CD4-positive, alpha-beta T cell treated with Interleukin-15 for 1 hour (primary cell): Measurements from ENCODE around the gene HBZ.
"Not testable (repeated sequence)": the region's sequence is repeated elsewhere in the genome, so short reads cannot be mapped to it uniquely, and the experiment has no call there.

Experiments used
- DNase-seq: peaks from one replicate; pipeline ENCODE4 v3.0.0-alpha.2; 2020

Gene HBZ

DNA sequence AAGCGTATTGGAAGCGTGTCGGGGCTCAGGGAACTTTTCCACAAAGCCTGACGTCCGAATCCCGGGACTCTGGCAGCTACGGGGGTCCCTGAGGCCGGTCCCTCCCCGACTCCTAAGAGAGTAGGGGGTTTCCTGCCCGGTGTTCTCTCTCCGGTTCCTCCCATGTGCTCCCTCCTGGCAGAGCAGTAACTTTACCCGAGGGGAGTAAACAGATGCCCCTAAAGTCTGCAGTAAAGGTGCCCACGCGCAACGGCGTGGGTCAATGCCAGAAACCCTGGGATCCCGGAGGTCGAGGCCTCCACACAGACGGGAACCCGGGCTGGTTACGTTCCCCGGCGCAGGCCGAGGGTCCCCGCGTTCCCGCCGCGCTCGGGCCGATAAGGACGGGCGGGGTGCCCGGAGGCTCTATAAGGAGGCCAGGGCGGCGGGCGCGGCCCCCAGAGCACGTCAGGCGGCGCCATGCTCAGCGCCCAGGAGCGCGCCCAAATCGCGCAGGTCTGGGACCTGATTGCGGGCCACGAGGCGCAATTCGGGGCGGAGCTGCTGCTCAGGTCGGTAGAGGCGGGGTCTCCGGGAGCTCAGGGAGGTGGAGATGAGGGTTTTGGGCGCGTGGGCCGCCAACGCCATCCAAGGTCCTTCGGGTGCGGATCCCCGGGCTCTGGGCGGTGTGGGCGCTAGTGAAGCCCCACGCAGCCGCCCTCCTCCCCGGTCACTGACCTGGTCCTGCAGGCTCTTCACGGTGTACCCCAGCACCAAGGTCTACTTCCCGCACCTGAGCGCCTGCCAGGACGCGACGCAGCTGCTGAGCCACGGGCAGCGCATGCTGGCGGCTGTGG, 13.3 kb downstream of the HBZ start, which contains the start of gene HBM:
HBM (plus strand) TSS at position 440 of the 836 bp plus-strand sequence; CDS start at position 460, 20 bp downstream.
- DNase-seq, result no peak

DNA sequence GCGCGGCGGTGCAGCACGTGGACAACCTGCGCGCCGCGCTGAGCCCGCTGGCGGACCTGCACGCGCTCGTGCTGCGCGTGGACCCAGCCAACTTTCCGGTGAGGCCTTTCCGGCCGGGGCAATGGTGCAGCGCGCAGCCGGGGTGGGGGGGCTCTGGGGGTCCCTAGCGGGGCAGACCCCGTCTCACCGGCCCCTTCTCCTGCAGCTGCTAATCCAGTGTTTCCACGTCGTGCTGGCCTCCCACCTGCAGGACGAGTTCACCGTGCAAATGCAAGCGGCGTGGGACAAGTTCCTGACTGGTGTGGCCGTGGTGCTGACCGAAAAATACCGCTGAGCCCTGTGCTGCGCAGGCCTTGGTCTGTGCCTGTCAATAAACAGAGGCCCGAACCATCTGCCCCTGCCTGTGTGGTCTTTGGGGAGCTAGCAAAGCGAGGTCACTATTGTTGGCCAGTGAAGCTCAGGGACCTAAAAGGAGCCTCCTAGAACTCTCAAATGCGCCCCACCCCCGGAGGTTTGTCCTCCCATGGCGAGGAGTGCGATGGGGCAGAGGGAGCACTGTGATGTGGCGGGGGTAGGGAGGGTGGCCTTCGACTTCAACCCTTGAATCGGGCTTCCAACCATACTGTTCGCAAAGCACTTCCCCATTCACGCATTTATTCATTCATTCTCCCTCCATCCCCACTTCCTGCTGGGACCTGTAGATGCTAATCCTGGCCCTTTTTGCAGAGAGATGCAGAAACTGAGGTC, 14.1 kb downstream of the HBZ start:
- DNase-seq, result no peak

DNA sequence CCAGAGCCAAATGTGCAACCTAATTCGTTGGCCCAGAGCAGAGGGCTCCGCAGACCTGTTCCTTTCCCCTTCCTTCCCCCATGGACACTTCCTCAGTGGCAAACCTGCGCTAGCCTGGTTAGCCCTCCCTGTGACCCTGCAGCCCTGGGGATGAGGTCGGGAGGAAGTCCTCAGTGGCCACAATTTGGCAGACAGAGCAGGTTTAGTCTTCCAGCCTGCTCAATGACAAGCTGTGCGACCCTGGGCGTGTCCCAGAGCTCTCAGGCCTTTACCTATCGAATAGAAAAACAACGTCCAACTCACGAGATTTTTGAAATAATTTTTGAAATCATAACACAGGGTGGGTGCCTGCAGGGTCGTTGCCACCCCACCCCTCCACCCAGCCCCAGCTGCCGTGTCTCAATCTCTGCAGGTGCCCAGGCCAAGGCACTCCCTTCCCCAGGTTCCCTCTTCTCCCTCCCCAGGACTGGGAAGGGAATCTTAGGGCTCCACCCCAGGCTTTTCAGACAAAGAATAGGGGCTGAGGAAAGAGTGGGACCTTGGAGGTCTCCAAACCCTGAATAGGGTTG, 14.8 kb downstream of the HBZ start:
- DNase-seq, result no peak

DNA sequence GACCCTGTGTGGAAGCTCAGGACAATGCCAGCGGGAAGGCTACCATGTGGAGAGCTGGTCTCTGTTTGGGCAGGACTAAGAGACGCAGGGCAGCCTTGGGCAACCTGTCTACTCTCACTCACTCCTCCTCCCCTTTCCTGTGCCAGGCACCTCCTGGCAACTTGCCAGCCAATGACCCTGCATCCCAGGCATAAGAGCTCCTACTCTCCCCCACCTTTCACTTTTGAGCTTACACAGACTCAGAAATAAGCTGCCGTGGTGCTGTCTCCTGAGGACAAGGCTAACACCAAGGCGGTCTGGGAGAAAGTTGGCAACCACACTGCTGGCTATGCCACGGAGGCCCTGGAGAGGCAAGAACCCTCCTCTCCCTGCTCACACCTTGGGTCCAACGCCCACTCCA, 16.0 kb downstream of the HBZ start:
- DNase-seq, result no peak

DNA sequence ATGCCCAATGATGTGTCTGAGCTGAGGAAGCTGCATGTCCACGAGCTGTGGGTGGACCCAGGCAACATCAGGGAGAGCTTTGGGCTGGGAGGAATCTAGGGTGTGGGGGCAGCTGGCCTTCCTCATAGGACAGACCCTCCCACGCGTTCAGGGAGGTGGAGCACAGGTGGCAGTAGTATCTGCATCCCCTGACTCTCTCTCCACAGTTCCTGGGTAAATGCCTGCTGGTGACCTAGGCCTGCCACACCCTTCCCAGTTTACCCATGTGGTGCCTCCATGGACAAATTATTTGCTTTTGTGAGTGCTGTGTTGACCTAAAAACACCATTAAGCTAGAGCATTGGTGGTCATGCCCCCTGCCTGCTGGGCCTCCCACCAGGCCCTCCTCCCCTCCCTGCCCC, 16.6 kb downstream of the HBZ start:
- no peak for DNase-seq

DNA sequence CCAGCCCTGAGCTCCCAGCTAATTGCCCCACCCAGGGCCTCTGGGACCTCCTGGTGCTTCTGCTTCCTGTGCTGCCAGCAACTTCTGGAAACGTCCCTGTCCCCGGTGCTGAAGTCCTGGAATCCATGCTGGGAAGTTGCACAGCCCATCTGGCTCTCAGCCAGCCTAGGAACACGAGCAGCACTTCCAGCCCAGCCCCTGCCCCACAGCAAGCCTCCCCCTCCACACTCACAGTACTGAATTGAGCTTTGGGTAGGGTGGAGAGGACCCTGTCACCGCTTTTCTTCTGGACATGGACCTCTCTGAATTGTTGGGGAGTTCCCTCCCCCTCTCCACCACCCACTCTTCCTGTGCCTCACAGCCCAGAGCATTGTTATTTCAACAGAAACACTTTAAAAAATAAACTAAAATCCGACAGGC, 17.7 kb downstream of the HBZ start:
- not testable (repeated sequence) for DNase-seq

DNA sequence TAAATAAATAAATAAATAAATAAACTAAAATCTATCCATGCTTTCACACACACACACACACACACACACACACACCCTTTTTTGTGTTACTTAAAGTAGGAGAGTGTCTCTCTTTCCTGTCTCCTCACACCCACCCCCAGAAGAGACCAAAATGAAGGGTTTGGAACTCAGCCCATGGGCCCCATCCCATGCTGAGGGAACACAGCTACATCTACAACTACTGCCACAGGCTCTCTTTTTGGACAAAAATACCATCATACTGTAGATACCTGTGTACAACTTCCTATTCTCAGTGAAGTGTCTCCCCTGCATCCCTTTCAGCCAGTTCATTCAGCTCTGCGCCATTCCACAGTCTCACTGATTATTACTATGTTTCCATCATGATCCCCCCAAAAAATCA, 18.3 kb downstream of the HBZ start:
- DNase-seq, result no peak

DNA sequence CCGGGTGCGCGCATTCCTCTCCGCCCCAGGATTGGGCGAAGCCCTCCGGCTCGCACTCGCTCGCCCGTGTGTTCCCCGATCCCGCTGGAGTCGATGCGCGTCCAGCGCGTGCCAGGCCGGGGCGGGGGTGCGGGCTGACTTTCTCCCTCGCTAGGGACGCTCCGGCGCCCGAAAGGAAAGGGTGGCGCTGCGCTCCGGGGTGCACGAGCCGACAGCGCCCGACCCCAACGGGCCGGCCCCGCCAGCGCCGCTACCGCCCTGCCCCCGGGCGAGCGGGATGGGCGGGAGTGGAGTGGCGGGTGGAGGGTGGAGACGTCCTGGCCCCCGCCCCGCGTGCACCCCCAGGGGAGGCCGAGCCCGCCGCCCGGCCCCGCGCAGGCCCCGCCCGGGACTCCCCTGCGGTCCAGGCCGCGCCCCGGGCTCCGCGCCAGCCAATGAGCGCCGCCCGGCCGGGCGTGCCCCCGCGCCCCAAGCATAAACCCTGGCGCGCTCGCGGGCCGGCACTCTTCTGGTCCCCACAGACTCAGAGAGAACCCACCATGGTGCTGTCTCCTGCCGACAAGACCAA, 20.0 kb downstream of the HBZ start, which contains the start of gene HBA2:
HBA2 (plus strand) TSS at position 503 of the 568 bp plus-strand sequence; CDS start at position 540, 37 bp downstream.
- DNase-seq, result not testable (repeated sequence)

DNA sequence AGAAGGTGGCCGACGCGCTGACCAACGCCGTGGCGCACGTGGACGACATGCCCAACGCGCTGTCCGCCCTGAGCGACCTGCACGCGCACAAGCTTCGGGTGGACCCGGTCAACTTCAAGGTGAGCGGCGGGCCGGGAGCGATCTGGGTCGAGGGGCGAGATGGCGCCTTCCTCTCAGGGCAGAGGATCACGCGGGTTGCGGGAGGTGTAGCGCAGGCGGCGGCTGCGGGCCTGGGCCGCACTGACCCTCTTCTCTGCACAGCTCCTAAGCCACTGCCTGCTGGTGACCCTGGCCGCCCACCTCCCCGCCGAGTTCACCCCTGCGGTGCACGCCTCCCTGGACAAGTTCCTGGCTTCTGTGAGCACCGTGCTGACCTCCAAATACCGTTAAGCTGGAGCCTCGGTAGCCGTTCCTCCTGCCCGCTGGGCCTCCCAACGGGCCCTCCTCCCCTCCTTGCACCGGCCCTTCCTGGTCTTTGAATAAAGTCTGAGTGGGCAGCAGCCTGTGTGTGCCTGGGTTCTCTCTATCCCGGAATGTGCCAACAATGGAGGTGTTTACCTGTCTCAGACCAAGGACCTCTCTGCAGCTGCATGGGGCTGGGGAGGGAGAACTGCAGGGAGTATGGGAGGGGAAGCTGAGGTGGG, 20.9 kb downstream of the HBZ start:
- DNase-seq, result not testable (repeated sequence)

DNA sequence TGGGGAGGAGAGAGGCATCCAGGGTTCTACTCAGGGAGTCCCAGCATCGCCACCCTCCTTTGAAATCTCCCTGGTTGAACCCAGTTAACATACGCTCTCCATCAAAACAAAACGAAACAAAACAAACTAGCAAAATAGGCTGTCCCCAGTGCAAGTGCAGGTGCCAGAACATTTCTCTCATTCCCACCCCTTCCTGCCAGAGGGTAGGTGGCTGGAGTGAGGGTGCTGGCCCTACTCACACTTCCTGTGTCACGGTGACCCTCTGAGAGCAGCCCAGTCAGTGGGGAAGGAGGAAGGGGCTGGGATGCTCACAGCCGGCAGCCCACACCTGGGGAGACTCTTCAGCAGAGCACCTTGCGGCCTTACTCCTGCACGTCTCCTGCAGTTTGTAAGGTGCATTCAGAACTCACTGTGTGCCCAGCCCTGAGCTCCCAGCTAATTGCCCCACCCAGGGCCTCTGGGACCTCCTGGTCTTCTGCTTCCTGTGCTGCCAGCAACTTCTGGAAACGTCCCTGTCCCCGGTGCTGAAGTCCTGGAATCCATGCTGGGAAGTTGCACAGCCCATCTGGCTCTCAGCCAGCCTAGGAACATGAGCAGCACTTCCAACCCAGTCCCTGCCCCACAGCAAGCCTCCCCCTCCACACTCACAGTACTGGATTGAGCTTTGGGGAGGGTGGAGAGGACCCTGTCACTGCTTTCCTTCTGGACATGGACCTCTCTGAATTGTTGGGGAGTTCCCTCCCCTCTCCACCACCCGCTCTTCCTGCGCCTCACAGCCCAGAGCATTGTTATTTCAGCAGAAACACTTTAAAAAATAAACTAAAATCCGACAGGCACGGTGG, 21.7 kb downstream of the HBZ start:
- DNase-seq, result not testable (repeated sequence)

DNA sequence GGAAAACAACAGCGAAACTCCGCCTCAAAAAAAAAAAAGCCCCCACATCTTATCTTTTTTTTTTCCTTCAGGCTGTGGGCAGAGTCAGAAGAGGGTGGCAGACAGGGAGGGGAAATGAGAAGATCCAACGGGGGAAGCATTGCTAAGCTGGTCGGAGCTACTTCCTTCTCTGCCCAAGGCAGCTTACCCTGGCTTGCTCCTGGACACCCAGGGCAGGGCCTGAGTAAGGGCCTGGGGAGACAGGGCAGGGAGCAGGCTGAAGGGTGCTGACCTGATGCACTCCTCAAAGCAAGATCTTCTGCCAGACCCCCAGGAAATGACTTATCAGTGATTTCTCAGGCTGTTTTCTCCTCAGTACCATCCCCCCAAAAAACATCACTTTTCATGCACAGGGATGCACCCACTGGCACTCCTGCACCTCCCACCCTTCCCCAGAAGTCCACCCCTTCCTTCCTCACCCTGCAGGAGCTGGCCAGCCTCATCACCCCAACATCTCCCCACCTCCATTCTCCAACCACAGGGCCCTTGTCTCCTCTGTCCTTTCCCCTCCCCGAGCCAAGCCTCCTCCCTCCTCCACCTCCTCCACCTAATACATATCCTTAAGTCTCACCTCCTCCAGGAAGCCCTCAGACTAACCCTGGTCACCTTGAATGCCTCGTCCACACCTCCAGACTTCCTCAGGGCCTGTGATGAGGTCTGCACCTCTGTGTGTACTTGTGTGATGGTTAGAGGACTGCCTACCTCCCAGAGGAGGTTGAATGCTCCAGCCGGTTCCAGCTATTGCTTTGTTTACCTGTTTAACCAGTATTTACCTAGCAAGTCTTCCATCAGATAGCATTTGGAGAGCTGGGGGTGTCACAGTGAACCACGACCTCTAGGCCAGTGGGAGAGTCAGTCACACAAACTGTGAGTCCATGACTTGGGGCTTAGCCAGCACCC, 22.8 kb downstream of the HBZ start:
- no peak for DNase-seq

DNA sequence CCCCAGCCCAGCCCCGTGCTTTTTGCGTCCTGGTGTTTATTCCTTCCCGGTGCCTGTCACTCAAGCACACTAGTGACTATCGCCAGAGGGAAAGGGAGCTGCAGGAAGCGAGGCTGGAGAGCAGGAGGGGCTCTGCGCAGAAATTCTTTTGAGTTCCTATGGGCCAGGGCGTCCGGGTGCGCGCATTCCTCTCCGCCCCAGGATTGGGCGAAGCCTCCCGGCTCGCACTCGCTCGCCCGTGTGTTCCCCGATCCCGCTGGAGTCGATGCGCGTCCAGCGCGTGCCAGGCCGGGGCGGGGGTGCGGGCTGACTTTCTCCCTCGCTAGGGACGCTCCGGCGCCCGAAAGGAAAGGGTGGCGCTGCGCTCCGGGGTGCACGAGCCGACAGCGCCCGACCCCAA, 23.6 kb downstream of the HBZ start:
- not testable (repeated sequence) for DNase-seq

DNA sequence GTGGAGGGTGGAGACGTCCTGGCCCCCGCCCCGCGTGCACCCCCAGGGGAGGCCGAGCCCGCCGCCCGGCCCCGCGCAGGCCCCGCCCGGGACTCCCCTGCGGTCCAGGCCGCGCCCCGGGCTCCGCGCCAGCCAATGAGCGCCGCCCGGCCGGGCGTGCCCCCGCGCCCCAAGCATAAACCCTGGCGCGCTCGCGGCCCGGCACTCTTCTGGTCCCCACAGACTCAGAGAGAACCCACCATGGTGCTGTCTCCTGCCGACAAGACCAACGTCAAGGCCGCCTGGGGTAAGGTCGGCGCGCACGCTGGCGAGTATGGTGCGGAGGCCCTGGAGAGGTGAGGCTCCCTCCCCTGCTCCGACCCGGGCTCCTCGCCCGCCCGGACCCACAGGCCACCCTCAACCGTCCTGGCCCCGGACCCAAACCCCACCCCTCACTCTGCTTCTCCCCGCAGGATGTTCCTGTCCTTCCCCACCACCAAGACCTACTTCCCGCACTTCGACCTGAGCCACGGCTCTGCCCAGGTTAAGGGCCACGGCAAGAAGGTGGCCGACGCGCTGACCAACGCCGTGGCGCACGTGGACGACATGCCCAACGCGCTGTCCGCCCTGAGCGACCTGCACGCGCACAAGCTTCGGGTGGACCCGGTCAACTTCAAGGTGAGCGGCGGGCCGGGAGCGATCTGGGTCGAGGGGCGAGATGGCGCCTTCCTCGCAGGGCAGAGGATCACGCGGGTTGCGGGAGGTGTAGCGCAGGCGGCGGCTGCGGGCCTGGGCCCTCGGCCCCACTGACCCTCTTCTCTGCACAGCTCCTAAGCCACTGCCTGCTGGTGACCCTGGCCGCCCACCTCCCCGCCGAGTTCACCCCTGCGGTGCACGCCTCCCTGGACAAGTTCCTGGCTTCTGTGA, 24.3 kb downstream of the HBZ start, which contains the start of gene HBA1:
HBA1 (plus strand) TSS at position 204 of the 906 bp plus-strand sequence; CDS start at position 241, 37 bp downstream.
- not testable (repeated sequence) for DNase-seq

DNA sequence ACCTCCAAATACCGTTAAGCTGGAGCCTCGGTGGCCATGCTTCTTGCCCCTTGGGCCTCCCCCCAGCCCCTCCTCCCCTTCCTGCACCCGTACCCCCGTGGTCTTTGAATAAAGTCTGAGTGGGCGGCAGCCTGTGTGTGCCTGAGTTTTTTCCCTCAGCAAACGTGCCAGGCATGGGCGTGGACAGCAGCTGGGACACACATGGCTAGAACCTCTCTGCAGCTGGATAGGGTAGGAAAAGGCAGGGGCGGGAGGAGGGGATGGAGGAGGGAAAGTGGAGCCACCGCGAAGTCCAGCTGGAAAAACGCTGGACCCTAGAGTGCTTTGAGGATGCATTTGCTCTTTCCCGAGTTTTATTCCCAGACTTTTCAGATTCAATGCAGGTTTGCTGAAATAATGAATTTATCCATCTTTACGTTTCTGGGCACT, 25.0 kb downstream of the HBZ start:
- no peak for DNase-seq

DNA sequence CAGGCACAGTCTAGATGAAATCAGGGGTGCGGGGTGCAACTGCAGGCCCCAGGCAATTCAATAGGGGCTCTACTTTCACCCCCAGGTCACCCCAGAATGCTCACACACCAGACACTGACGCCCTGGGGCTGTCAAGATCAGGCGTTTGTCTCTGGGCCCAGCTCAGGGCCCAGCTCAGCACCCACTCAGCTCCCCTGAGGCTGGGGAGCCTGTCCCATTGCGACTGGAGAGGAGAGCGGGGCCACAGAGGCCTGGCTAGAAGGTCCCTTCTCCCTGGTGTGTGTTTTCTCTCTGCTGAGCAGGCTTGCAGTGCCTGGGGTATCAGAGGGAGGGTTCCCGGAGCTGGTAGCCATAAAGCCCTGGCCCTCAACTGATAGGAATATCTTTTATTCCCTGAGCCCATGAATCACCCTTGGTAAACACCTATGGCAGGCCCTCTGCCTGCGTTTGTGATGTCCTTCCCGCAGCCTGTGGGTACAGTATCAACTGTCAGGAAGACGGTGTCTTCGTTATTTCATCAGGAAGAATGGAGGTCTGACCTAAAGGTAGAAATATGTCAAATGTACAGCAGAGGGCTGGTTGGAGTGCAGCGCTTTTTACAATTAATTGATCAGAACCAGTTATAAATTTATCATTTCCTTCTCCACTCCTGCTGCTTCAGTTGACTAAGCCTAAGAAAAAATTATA, 25.7 kb downstream of the HBZ start:
- DNase-seq, result no peak

DNA sequence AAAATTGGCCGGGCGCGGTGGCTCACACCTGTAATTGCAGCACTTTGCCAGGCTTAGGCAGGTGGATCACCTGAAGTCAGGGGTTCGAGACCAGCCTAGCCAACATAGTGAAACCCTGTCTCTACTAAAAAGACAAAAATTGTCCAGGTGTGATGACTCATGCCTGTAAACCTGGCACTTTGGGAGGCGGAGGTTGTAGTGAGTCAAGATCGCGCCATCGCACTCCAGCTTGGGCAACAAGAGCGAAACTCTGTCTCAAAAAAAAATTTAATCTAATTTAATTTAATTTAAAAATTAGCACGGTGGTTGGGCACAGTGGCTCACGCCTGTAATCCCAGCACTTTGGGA, 26.2 kb downstream of the HBZ start:
- no peak for DNase-seq

DNA sequence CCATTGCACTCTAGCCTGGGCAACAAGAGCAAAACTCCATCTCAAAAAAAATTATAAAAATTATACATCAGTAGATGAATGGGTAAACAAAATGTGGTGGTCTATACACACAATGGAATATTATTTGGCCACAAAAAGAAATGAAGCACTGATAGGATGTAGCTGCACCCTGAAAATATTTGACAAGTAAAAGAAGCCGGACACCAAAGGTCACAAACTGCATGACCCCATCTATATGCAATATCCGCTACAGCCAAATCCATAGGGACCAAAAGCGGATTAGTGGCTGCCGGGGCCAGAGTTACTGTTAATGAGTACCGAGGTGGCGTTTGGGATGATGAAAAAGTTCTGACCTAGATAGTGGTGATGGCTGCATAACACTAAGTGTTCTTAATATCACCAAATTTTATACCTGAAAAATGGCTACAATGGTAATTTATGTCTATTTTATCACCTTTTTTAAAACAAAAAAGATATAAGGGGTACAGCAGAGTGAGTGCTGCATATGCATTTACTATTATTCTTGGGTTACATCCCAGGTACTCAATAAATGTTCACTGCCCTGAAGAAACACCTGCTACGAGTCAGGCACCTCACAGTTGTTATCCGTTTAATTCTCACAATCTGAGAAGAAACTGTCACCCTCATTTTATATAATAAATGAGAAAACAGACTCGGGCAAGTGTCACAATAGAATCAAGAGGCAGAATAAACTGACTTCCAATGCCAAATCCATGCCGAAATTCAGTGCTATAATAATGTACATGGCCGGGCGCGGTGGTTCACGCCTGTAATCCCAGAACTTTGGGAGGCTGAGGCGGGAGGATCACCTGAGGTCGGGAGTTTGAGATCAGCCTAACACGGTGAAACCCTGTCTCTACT, 27.0 kb downstream of the HBZ start:
- no peak for DNase-seq
